ENCODE results near the gene DGKD.

The DGKD gene

GRCh38 chr2:233471291-233472035 is 117.2 kb downstream of the DGKD start:
- no peak for DNase-seq (ENCODE audit: low read depth in 3 of 3, low spot score in 1 of 3)

GRCh38 chr2:233473386-233473791 is 119.1 kb downstream of the DGKD start:
- no peak for DNase-seq (ENCODE audit: low read depth in 3 of 3, low spot score in 1 of 3)

- DNase-seq (ENCODE audit: low read depth in 3 of 3, low spot score in 1 of 3): no peak
Observed at GRCh38 chr2:233473878-233474277, 119.6 kb downstream of the DGKD start.

GRCh38 chr2:233474308-233475160 is 120.2 kb downstream of the DGKD start:
- no peak for DNase-seq (ENCODE audit: low read depth in 3 of 3, low spot score in 1 of 3)

GRCh38 chr2:233476063-233476410 is 121.7 kb downstream of the DGKD start:
- no peak for DNase-seq (ENCODE audit: low read depth in 3 of 3, low spot score in 1 of 3)

- DNase-seq (ENCODE audit: low read depth in 3 of 3, low spot score in 1 of 3): no peak
Observed at GRCh38 chr2:233476651-233477547, 122.6 kb downstream of the DGKD start.

- DNase-seq (ENCODE audit: low read depth in 3 of 3, low spot score in 1 of 3): no peak
Observed at GRCh38 chr2:233477548-233478433, 123.5 kb downstream of the DGKD start.

GRCh38 chr2:233479616-233480489 is 125.6 kb downstream of the DGKD start:
- DNase-seq (ENCODE audit: low read depth in 3 of 3, low spot score in 1 of 3): no peak

GRCh38 chr2:233480490-233481202 is 126.4 kb downstream of the DGKD start:
- no peak for DNase-seq (ENCODE audit: low read depth in 3 of 3, low spot score in 1 of 3)

- no peak for DNase-seq (ENCODE audit: low read depth in 3 of 3, low spot score in 1 of 3)
Observed at GRCh38 chr2:233481368-233482142, 127.3 kb downstream of the DGKD start.

GRCh38 chr2:233482616-233483015 is 128.3 kb downstream of the DGKD start:
- no peak for DNase-seq (ENCODE audit: low read depth in 3 of 3, low spot score in 1 of 3)

- DNase-seq (ENCODE audit: low read depth in 3 of 3, low spot score in 1 of 3): no peak
Observed at GRCh38 chr2:233485726-233486125, 131.4 kb downstream of the DGKD start.

- no peak for DNase-seq (ENCODE audit: low read depth in 3 of 3, low spot score in 1 of 3)
Observed at GRCh38 chr2:233486357-233486756, 132.1 kb downstream of the DGKD start.

GRCh38 chr2:233486778-233487552 is 132.7 kb downstream of the DGKD start:
- DNase-seq (ENCODE audit: low read depth in 3 of 3, low spot score in 1 of 3): no peak

- DNase-seq (ENCODE audit: low read depth in 3 of 3, low spot score in 1 of 3): no peak
Observed at GRCh38 chr2:233487748-233488345, 133.6 kb downstream of the DGKD start.

- DNase-seq (ENCODE audit: low read depth in 3 of 3, low spot score in 1 of 3): no peak
Observed at GRCh38 chr2:233489143-233489542, 134.8 kb downstream of the DGKD start.

GRCh38 chr2:233489666-233490065 is 135.4 kb downstream of the DGKD start:
- no peak for DNase-seq (ENCODE audit: low read depth in 3 of 3, low spot score in 1 of 3)

Data from stimulated activated CD4-positive, alpha-beta T cell treated with anti-CD3 and anti-CD28 coated beads, TNF-alpha, amount 100 ng/mL, for 1 hour (primary cell).